Activated CD8-positive, alpha-beta T cell treated with anti-CD3 and anti-CD28 coated beads for 36 hours (primary cell): ENCODE results near the gene SIAH2. TPM values are rescaled to one million over a fixed set of nuclear protein-coding genes. Genes with fewer than 3 reads are reported as not detected.

Experiments
- ATAC-seq: fragments of 200-7000 bp; cut with Tn5 transposase; one replicate; pipeline ENCODE4 v1.10.0; 2021; ENCODE audit warnings: mild to moderate bottlenecking, moderate library complexity
- CTCF ChIA-PET: fragments of 350-600 bp; sonication (Branson Sonifier 250); formaldehyde crosslinking; loops from one replicate; lab custom pipeline; 2021; ENCODE audit warnings: antibody characterized with exemption; lab: Charles Lee
- POLR2A ChIA-PET: fragments of 350-600 bp; sonication (Branson Sonifier 250); formaldehyde crosslinking; loops from one replicate; lab custom pipeline; 2021; ENCODE audit warnings: antibody characterized with exemption; lab: Charles Lee
- DNase-seq: peaks from one replicate; pipeline ENCODE4 v3.0.0-alpha.2; 2020
- H3K27ac Mint-ChIP-seq: one replicate; pipeline ENCODE4 v1.8.0; 2021; ENCODE audit warnings: mild to moderate bottlenecking, mixed read lengths
- H3K27me3 Mint-ChIP-seq: one replicate; pipeline ENCODE4 v1.8.0; 2021; ENCODE audit warnings: mixed read lengths
- H3K36me3 Mint-ChIP-seq: one replicate; pipeline ENCODE4 v1.8.0; 2021; ENCODE audit warnings: low read depth, mixed read lengths
- H3K4me1 Mint-ChIP-seq: one replicate; pipeline ENCODE4 v1.8.0; 2021; ENCODE audit warnings: low read depth, mixed read lengths
- H3K4me3 Mint-ChIP-seq: one replicate; pipeline ENCODE4 v1.8.0; 2021; ENCODE audit warnings: mild to moderate bottlenecking, moderate library complexity, mixed read lengths
- H3K9me3 Mint-ChIP-seq: one replicate; pipeline ENCODE4 v1.8.0; 2021; ENCODE audit warnings: mixed read lengths
- CTCF ChIP-seq: fragments of 200-600 bp; IDR thresholded peaks from one replicate; pipeline ENCODE4 v1.8.0; 2022; ENCODE audit warnings: antibody characterized with exemption, mild to moderate bottlenecking
- intact Hi-C: fragments of 100-400 bp; cut with micrococcal nuclease; formaldehyde crosslinking; loops from one replicate; pipeline ENCODE4 v1.10.0; 2022
- total RNA-seq, 2 experiments: library from RNA; stranded (reverse); gene quantifications; one replicate each; pipeline ENCODE4 v1.2.3, GENCODE V29; 2021

SIAH2 gene
- total RNA-seq, 2 experiments from 2014 or later, result 90.3 to 91.1 TPM

GRCh38 chr3:150740733-150741496 is 22.1 kb downstream of the SIAH2 start:
- Mint-ChIP-seq H3K9me3 (no peaks in the 10 kb centered on the region), H3K36me3 (peaks cover 69% of the 10 kb centered on the region), H3K27me3 (no peaks in the 10 kb centered on the region), H3K4me1 (peaks cover 92% of the 10 kb centered on the region), H3K4me3 (peak overlapping the region; percentile 42), H3K27ac (peak overlapping the region; percentile 99)
- intact Hi-C loops, result loop anchor here (1.0 kb wide), 1 partner anchor 19 kb away; no protein-coding TSS in a partner anchor
- ChIA-PET CTCF (interaction anchor here (1.1 to 1.4 kb wide), 2 partner anchors 18 to 47 kb away, joined by 3 read pairs; no protein-coding TSS in a partner anchor), POLR2A (interaction anchor here (0.9 to 4.4 kb wide), 5 partner anchors 10 to 21 kb away, joined by 3 to 125 read pairs (median 4); partner anchors contain the start of gene SIAH2)
- TF ChIP-seq CTCF, result no peak
- peak; percentile 65 for DNase-seq
- ATAC-seq, result peak; percentile 25

- ChIA-PET CTCF (interaction anchor here (1.1 to 1.4 kb wide), 2 partner anchors 18 to 48 kb away, joined by 3 read pairs; no protein-coding TSS in a partner anchor), POLR2A (interaction anchor here (0.9 to 4.4 kb wide), 5 partner anchors 11 to 22 kb away, joined by 3 to 125 read pairs (median 4); partner anchors contain the start of gene SIAH2)
- Mint-ChIP-seq H3K4me1 (peaks cover 86% of the 10 kb centered on the region), H3K4me3 (peak overlapping the region; percentile 62), H3K9me3 (no peaks in the 10 kb centered on the region), H3K27ac (peak overlapping the region; percentile 99), H3K36me3 (peaks cover 69% of the 10 kb centered on the region), H3K27me3 (no peaks in the 10 kb centered on the region)
- ATAC-seq, result peak; percentile 51
- intact Hi-C loops, result loop anchor here (1.0 to 2.0 kb wide), 2 partner anchors 17 to 20 kb away; no protein-coding TSS in a partner anchor
- DNase-seq, result peak; percentile 55
- TF ChIP-seq CTCF, result no peak
These were observed 22.9 kb downstream of the SIAH2 start for GRCh38 chr3:150739877-150740645.

- intact Hi-C loops, result loop anchor here (2.0 kb wide), 1 partner anchor 17 kb away; no protein-coding TSS in a partner anchor
- DNase-seq, result no peak
- no peak for TF ChIP-seq CTCF
- peak; percentile 28 for ATAC-seq
- ChIA-PET POLR2A (interaction anchor here (2.2 to 4.4 kb wide), 2 partner anchors 13 to 23 kb away, joined by 8 to 125 read pairs; partner anchors contain the start of gene SIAH2), CTCF (no interaction called here)
- H3K27ac Mint-ChIP-seq, result peak overlapping the region; percentile 99
- H3K4me1 Mint-ChIP-seq, result peaks cover 79% of the 10 kb centered on the region
- H3K36me3 Mint-ChIP-seq, result peaks cover 62% of the 10 kb centered on the region
- H3K4me3 Mint-ChIP-seq, result peak overlapping the region; percentile 62
- H3K27me3 Mint-ChIP-seq, result no peaks in the 10 kb centered on the region
- no peaks in the 10 kb centered on the region for H3K9me3 Mint-ChIP-seq
These were observed 23.6 kb downstream of the SIAH2 start for GRCh38 chr3:150739200-150739863.

- peak overlapping the region; percentile 29 for H3K4me3 Mint-ChIP-seq
- H3K4me1 Mint-ChIP-seq, result peaks cover 76% of the 10 kb centered on the region
- ChIA-PET CTCF (interaction anchor here (1.2 to 1.9 kb wide), 6 partner anchors 14 to 49 kb away, joined by 3 to 9 read pairs (median 4); partner anchors contain the start of gene SIAH2), POLR2A (interaction anchor here (0.5 to 4.4 kb wide), 10 partner anchors 13 to 1575 kb away, joined by 3 to 125 read pairs (median 5); partner anchors contain the start of genes SELENOT and SIAH2)
- intact Hi-C loops, result loop anchor here (2.0 kb wide), 1 partner anchor 16 kb away; no protein-coding TSS in a partner anchor
- H3K9me3 Mint-ChIP-seq, result no peaks in the 10 kb centered on the region
- no peak for TF ChIP-seq CTCF
- DNase-seq, result no peak
- H3K27ac Mint-ChIP-seq, result peak overlapping the region; percentile 99
- ATAC-seq, result no peak
- H3K36me3 Mint-ChIP-seq, result peaks cover 56% of the 10 kb centered on the region
- no peaks in the 10 kb centered on the region for H3K27me3 Mint-ChIP-seq
These were observed 24.3 kb downstream of the SIAH2 start for GRCh38 chr3:150738688-150739087.
